PC-3 (cell line): ENCODE data around the gene ATXN1L. TPM values are rescaled to one million over a fixed set of nuclear protein-coding genes. Genes with fewer than 3 reads are reported as not detected.
A peak's percentile ranks its signal among the peaks of the same experiment; 100 is the strongest.

Experiments used
- ATAC-seq: fragments of 200-7000 bp; cut with Tn5 transposase; 2 replicates; pipeline ENCODE4 v1.9.1; 2020; ENCODE audit warnings: mild to moderate bottlenecking, moderate library complexity
- BruUV-seq: library from RNA; stranded (reverse); fragments of 400-500 nt; replicated peaks from 2 replicates; lab custom pipeline; 2021; lab: Mats Ljungman, UMichigan
- CTCF ChIA-PET: fragments of 300-600 bp; sonication (Branson Sonifier 250); formaldehyde crosslinking; loops from one replicate; lab custom pipeline; 2022; ENCODE audit warnings: antibody characterized with exemption; lab: Charles Lee
- POLR2A ChIA-PET: fragments of 300-600 bp; sonication (Branson Sonifier 250); formaldehyde crosslinking; loops from one replicate; lab custom pipeline; 2022; ENCODE audit warnings: antibody characterized with exemption; ENCODE audit not compliant: unreplicated experiment; lab: Charles Lee
- DNase-seq: peaks from one replicate; pipeline ENCODE4 v3.0.0-alpha.2; 2015
- H2AFZ ChIP-seq: fragments of 300-600 bp; sonication (generic); 2 replicates; pipeline ENCODE4 v1.6.0; 2016; ENCODE audit warnings: antibody characterized with exemption, low read length
- H3F3A ChIP-seq: fragments of 300-600 bp; sonication (generic); one replicate; pipeline ENCODE4 v1.6.0; 2017; ENCODE audit warnings: antibody characterized with exemption, low read length, control low read depth, mild to moderate bottlenecking; ENCODE audit not compliant: unreplicated experiment
- H3K27ac ChIP-seq: fragments of 300-600 bp; sonication (generic); 2 replicates; pipeline ENCODE4 v1.5.1; 2016; ENCODE audit warnings: mild to moderate bottlenecking, low read length
- H3K27me3 ChIP-seq: fragments of 300-600 bp; sonication (generic); 2 replicates; pipeline ENCODE4 v1.6.1; 2016; ENCODE audit warnings: low read length, mixed read lengths
- H3K36me3 ChIP-seq: fragments of 300-600 bp; sonication (generic); 2 replicates; pipeline ENCODE4 v1.6.1; 2016; ENCODE audit warnings: low read depth, mixed run types, low read length, mixed read lengths
- H3K4me1 ChIP-seq: fragments of 300-600 bp; sonication (generic); 2 replicates; pipeline ENCODE4 v1.5.1; 2016; ENCODE audit warnings: low read length; ENCODE audit not compliant: insufficient read depth
- H3K4me2 ChIP-seq: fragments of 300-600 bp; sonication (generic); 2 replicates; pipeline ENCODE4 v1.6.0; 2016; ENCODE audit warnings: low read length
- H3K4me3 ChIP-seq: fragments of 300-600 bp; sonication (generic); 2 replicates; pipeline ENCODE4 v1.5.1; 2016; ENCODE audit warnings: mild to moderate bottlenecking, low read length, mixed read lengths
- H3K79me2 ChIP-seq: fragments of 300-600 bp; sonication (generic); 2 replicates; pipeline ENCODE4 v1.6.1; 2017; ENCODE audit warnings: low read length, mixed read lengths
- H3K9ac ChIP-seq: fragments of 300-600 bp; sonication (generic); 2 replicates; pipeline ENCODE4 v1.6.0; 2016; ENCODE audit warnings: mild to moderate bottlenecking, low read length
- H3K9me2 ChIP-seq: fragments of 300-600 bp; sonication (generic); replicated peaks from 2 replicates; pipeline ENCODE4 v1.6.1; 2016; ENCODE audit warnings: mixed run types, low read length, mixed read lengths
- H3K9me3 ChIP-seq: fragments of 300-600 bp; sonication (generic); 2 replicates; pipeline ENCODE4 v1.6.1; 2016; ENCODE audit warnings: low read length, mixed read lengths
- H4K20me1 ChIP-seq: fragments of 300-600 bp; sonication (generic); 2 replicates; pipeline ENCODE4 v1.6.1; 2016; ENCODE audit warnings: low read length, mixed read lengths
- CTCF ChIP-seq: fragments of 300-600 bp; sonication (generic); conservative IDR thresholded peaks from 2 replicates; pipeline ENCODE4 v1.5.1; 2017; ENCODE audit warnings: antibody characterized with exemption, low read depth, mild to moderate bottlenecking, low read length
- EZH2 ChIP-seq: fragments of 300-600 bp; sonication (generic); IDR thresholded peaks from one replicate; pipeline ENCODE4 v1.6.1; 2017; ENCODE audit warnings: antibody characterized with exemption, mild to moderate bottlenecking, low read length; ENCODE audit not compliant: unreplicated experiment
- EZH2phosphoT487 ChIP-seq: fragments of 300-600 bp; sonication (generic); IDR thresholded peaks from 2 replicates; pipeline ENCODE4 v1.6.1; 2018; ENCODE audit warnings: mild to moderate bottlenecking, antibody characterized with exemption, low read length, borderline replicate concordance
- intact Hi-C: fragments of 100-400 bp; cut with micrococcal nuclease; formaldehyde crosslinking; loops from 2 replicates; pipeline ENCODE4 v1.9.0; 2023
- total RNA-seq: library from RNA; depleted of rRNA; stranded (reverse); fragments of >200 nt; gene quantifications from 2 replicates; pipeline ENCODE4 v1.2.3, GENCODE V29; 2014

ATXN1L gene
- total RNA-seq, 1 experiment from 2014 or later: 8.5 TPM

DNA sequence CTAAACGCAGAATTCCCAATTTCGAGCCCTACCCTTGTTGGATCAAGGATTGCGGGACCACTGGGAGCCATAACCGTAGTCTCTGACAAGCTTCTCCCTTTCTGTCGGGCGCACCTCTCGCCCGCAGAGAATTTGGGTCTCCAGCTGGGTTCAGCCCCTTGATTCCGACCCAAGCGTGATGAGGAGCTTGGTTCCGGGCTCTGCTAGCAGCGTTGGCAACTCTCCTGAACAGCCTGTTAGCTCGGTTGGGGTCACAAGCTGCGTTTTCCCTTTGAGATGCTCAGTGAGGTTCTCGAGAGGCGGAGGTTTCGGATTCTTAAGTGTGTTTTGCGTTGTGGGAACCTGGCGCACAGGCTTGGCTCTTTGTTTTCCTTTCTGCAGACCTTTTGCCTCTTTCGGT lies 655 bp downstream of the ATXN1L start:
- ChIA-PET POLR2A (interaction anchor here (0.5 to 1.3 kb wide), 2 partner anchors 38 to 1100 kb away, joined by 3 to 4 read pairs; partner anchors contain the start of gene AP1G1), CTCF (interaction anchor here (0.6 to 1.2 kb wide), 2 partner anchors 36 to 37 kb away, joined by 3 to 4 read pairs; partner anchors contain the start of gene AP1G1)
- intact Hi-C loops: loop anchor here (5.0 kb wide), 1 partner anchor 36 kb away; the partner anchor contains the start of gene ZNF821
- H3K79me2 ChIP-seq: peaks cover 27% of the 10 kb centered on the region
- peak overlapping the region; percentile 99; the same call in 1 of the 2 replicates for H2AFZ ChIP-seq
- TF ChIP-seq EZH2phosphoT487 (no peak), CTCF (no peak), EZH2 (no peak)
- BruUV-seq: no TSS peak
- H4K20me1 ChIP-seq: no peaks in the 10 kb centered on the region
- H3K36me3 ChIP-seq: peaks cover 8% of the 10 kb centered on the region; the same call in 1 of the 2 replicates
- ATAC-seq (peak; percentile 18), DNase-seq (no peak)
- H3K4me1 ChIP-seq: peaks cover 8% of the 10 kb centered on the region; the same call in 1 of the 2 replicates
- peak overlapping the region; percentile 90 for H3K4me2 ChIP-seq
- no peaks in the 10 kb centered on the region for H3K9me2 ChIP-seq
- H3K27ac ChIP-seq: no peak overlapping the region
- no peaks in the 10 kb centered on the region for H3K9me3 ChIP-seq
- H3K9ac ChIP-seq: peak overlapping the region; percentile 89
- H3F3A ChIP-seq: no peaks in the 10 kb centered on the region
- peak overlapping the region; percentile 82 for H3K4me3 ChIP-seq
- no peaks in the 10 kb centered on the region for H3K27me3 ChIP-seq

DNA sequence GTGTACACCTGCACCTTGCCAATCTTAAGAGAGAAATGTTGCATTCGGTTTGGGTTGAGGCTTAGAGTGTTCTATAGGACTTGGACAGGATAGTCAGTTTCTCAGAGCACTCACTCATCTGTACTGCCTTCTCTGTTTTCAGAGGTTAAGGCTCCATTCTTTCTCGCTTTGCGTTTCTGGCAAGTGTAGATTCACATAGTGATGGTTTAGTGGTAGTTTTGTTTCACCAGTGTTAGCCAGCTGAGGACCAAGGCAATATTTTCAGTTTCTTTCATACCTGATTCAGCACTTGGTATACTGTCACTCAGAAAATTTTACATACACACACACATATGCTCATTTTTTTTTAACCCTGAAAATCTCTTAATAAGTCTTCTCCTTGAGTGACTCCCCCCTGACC lies 1.3 kb downstream of the ATXN1L start:
- peaks cover 27% of the 10 kb centered on the region for H3K79me2 ChIP-seq
- peaks cover 8% of the 10 kb centered on the region; the same call in 1 of the 2 replicates for H3K4me1 ChIP-seq
- no peak overlapping the region for H3K27ac ChIP-seq
- ATAC-seq (no peak), DNase-seq (no peak)
- H3K9me2 ChIP-seq: no peaks in the 10 kb centered on the region
- peak overlapping the region; percentile 90 for H3K4me2 ChIP-seq
- ChIA-PET POLR2A (no interaction called here), CTCF (interaction anchor here (1.2 kb wide), 1 partner anchor 35 kb away, joined by 3 read pairs; no protein-coding TSS in a partner anchor)
- BruUV-seq: no TSS peak
- no peaks in the 10 kb centered on the region for H4K20me1 ChIP-seq
- H3K9me3 ChIP-seq: no peaks in the 10 kb centered on the region
- no peak overlapping the region for H2AFZ ChIP-seq
- H3F3A ChIP-seq: no peaks in the 10 kb centered on the region
- intact Hi-C loops: loop anchor here (5.0 kb wide), 1 partner anchor 35 kb away; the partner anchor contains the start of gene ZNF821
- TF ChIP-seq EZH2phosphoT487 (no peak), CTCF (no peak), EZH2 (no peak)
- peak overlapping the region; percentile 82 for H3K4me3 ChIP-seq
- peaks cover 8% of the 10 kb centered on the region; the same call in 1 of the 2 replicates for H3K36me3 ChIP-seq
- no peaks in the 10 kb centered on the region for H3K27me3 ChIP-seq
- H3K9ac ChIP-seq: peak overlapping the region; percentile 89; the same call in 1 of the 2 replicates

- CTCF ChIA-PET: no interaction called here
- intact Hi-C loops: loop anchor here (5.0 kb wide), 1 partner anchor 34 kb away; the partner anchor contains the start of gene ZNF821
- TF ChIP-seq CTCF (no peak), EZH2 (no peak), EZH2phosphoT487 (no peak)
- Histone ChIP-seq H3F3A (no peaks in the 10 kb centered on the region), H3K9ac (no peak overlapping the region), H3K4me1 (peaks cover 8% of the 10 kb centered on the region; the same call in 1 of the 2 replicates), H3K27ac (no peak overlapping the region), H3K4me3 (no peak overlapping the region), H4K20me1 (no peaks in the 10 kb centered on the region), H3K36me3 (peaks cover 8% of the 10 kb centered on the region; the same call in 1 of the 2 replicates), H2AFZ (no peak overlapping the region), H3K4me2 (no peak overlapping the region), H3K9me3 (no peaks in the 10 kb centered on the region), H3K9me2 (no peaks in the 10 kb centered on the region), H3K79me2 (peaks cover 27% of the 10 kb centered on the region), H3K27me3 (no peaks in the 10 kb centered on the region)
- POLR2A ChIA-PET: no interaction called here
- BruUV-seq: no TSS peak
- DNase-seq: no peak
- no peak for ATAC-seq
Observed at GRCh38 chr16:71848622-71849021, 2.8 kb downstream of the ATXN1L start.
